ENCODE results near the gene CTNNB1. TPM values are rescaled to one million over a fixed set of nuclear protein-coding genes. Genes with fewer than 3 reads are reported as not detected.

CTNNB1 gene
- 390 TPM for polyA plus RNA-seq (2013, experiment 1 of 2)
- 383 TPM for polyA plus RNA-seq (2013, experiment 2 of 2)

DNA sequence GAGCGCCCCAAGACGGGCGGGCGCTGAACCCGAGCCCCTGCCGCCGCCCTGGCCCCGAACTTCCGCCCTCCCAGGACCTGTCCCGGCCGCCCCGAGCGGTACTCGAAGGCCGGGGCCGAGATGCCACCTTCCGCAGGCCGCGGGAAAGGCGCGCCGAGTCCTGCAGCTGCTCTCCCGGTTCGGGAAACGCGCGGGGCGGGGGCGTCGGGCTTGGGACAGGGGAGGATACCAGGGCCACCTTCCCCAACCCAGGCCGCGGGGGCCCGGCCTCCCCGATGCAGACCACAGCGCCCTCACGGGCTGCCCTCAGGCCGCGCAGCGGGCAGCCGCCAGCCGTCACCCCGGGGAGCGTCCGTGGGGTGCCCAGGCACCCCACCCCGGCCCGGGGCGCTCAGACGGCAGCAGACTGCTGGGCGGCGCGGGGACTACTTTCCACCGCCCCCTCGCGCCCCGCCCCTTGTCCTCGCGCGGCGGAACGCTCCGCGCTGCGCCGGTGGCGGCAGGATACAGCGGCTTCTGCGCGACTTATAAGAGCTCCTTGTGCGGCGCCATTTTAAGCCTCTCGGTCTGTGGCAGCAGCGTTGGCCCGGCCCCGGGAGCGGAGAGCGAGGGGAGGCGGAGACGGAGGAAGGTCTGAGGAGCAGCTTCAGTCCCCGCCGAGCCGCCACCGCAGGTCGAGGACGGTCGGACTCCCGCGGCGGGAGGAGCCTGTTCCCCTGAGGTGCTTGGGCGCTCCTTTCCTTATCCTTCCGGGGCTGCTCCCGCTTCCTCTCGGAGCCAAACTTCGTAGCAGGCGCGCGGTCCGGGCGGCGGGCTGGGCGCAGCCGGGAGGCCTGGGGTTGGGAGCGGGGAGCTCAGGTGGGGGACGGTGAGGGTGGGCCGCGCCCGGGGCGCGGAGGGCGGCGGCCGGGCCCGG is at the start of gene CTNNB1:
CTNNB1 (plus strand) TSS at position 556 of the 916 bp plus-strand sequence. CDS start 24,564 bp downstream, outside the sequence.
- Histone ChIP-seq H2BK120ac (ENCODE audit: low read depth, low read length) (peak within 1 kb of the TSS; percentile 79), H2BK5ac (ENCODE audit: low read length) (peak within 1 kb of the TSS; percentile 90), H3K79me1 (ENCODE audit: low read length) (no peaks in the 10 kb centered on the region), H3K4me1 (ENCODE audit: control insufficient read depth, low read depth, low read length) (peaks cover 2% of the 10 kb centered on the region), H3K27ac (ENCODE audit: low read depth, low read length) (peak within 1 kb of the TSS; percentile 97), H3K4ac (ENCODE audit: low read depth, low read length) (peak within 1 kb of the TSS; percentile 100), H2BK15ac (replicated peaks; ENCODE audit: low read depth) (no peak within 1 kb of the TSS), H4K8ac (ENCODE audit: low read depth, low read length) (peak within 1 kb of the TSS; percentile 100), H3K79me2 (ENCODE audit: control insufficient read depth, insufficient read depth, low read length) (peaks cover 39% of the 10 kb centered on the region), H3K56ac (ENCODE audit: low read length) (peak within 1 kb of the TSS; percentile 98), H3K27me3 (ENCODE audit: insufficient read depth, low read length, poor library complexity) (no peaks in the 10 kb centered on the region), H4K5ac (ENCODE audit: low read length) (no peak within 1 kb of the TSS), H2AK5ac (ENCODE audit: low read length) (no peak within 1 kb of the TSS), H3K4me2 (ENCODE audit: low read length) (peak within 1 kb of the TSS; percentile 67), H3K36me3 (ENCODE audit: control insufficient read depth, insufficient read depth, low read length) (no peaks in the 10 kb centered on the region), H3K18ac (ENCODE audit: low read length) (peak within 1 kb of the TSS; percentile 100), H3K9ac (ENCODE audit: low read length) (peak within 1 kb of the TSS; percentile 97), H3K23ac (ENCODE audit: low read length) (peak within 1 kb of the TSS; percentile 98), H3K4me3 (ENCODE audit: low read length) (peak within 1 kb of the TSS; percentile 89)
- no CpG with 5 or more reads among the region's 112 CpGs for WGBS (ENCODE audit: extremely low coverage, insufficient coverage, low lambda C conversion rate)
- peak; percentile 96 for DNase-seq

DNA sequence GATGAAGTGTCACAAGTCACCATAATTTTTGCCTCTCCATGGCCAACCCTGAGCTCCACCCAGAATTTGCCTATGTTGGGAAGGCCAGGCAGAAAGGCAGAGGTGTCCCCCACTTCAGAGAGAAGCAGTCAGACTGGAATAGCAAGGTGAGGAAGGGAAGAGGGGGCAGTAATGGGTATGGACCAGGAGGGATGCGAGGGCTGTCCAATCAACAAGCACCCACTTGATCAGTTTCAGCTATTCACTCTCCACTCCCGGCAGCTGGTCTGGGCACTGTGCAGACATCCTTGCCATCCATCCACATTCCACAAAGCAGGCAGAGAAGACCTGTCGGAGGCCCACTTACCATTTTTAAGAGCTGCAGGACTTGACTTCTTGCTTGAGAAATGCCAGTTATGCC is 43.5 kb upstream of the CTNNB1 start:
- peaks cover 5% of the 10 kb centered on the region for H3K4me1 ChIP-seq (ENCODE audit: control insufficient read depth, low read depth, low read length)
- H3K18ac ChIP-seq (ENCODE audit: low read length), result no peak overlapping the region
- no peak overlapping the region for H3K4me2 ChIP-seq (ENCODE audit: low read length)
- no peak for DNase-seq
- H2BK15ac ChIP-seq (replicated peaks; ENCODE audit: low read depth), result no peak overlapping the region
- no peaks in the 10 kb centered on the region for H3K27me3 ChIP-seq (ENCODE audit: insufficient read depth, low read length, poor library complexity)
- H2BK5ac ChIP-seq (ENCODE audit: low read length), result no peak overlapping the region
- H3K4me3 ChIP-seq (ENCODE audit: low read length), result no peak overlapping the region
- no peak overlapping the region for H2BK120ac ChIP-seq (ENCODE audit: low read depth, low read length)
- H4K8ac ChIP-seq (ENCODE audit: low read depth, low read length), result no peak overlapping the region
- no peak overlapping the region for H3K23ac ChIP-seq (ENCODE audit: low read length)
- no peak overlapping the region for H3K9ac ChIP-seq (ENCODE audit: low read length)
- no CpG with 5 or more reads among the region's 3 CpGs for WGBS (ENCODE audit: extremely low coverage, insufficient coverage, low lambda C conversion rate)
- no peaks in the 10 kb centered on the region for H3K36me3 ChIP-seq (ENCODE audit: control insufficient read depth, insufficient read depth, low read length)
- H3K27ac ChIP-seq (ENCODE audit: low read depth, low read length), result no peak overlapping the region
- no peaks in the 10 kb centered on the region for H3K79me2 ChIP-seq (ENCODE audit: control insufficient read depth, insufficient read depth, low read length)
- H3K79me1 ChIP-seq (ENCODE audit: low read length), result no peaks in the 10 kb centered on the region
- no peak overlapping the region for H4K5ac ChIP-seq (ENCODE audit: low read length)
- H2AK5ac ChIP-seq (ENCODE audit: low read length), result no peak overlapping the region
- no peak overlapping the region for H3K4ac ChIP-seq (ENCODE audit: low read depth, low read length)
- H3K56ac ChIP-seq (ENCODE audit: low read length), result no peak overlapping the region

DNA sequence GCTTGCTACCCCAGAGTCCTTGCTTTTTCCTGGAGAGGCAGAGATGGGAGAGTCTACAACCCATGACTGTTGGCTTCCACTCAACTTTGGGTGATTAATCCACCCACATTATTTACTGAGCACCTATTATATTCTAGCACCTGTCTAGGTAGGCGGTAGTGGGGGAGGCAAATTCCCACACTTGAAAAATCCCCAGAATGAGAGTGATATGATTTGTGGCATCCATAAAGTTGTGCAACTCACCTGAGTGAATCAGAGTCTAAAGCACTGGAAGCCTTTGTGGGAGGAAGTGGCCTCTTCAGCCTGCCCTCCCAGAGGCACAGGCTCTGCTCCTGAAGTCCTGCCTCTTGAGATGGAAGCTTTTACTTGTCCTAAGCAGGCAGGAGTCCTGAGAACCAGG is 40.4 kb upstream of the CTNNB1 start:
- peak overlapping the region; percentile 10 for H3K9ac ChIP-seq (ENCODE audit: low read length)
- H4K8ac ChIP-seq (ENCODE audit: low read depth, low read length), result no peak overlapping the region
- peaks cover 12% of the 10 kb centered on the region for H3K4me1 ChIP-seq (ENCODE audit: control insufficient read depth, low read depth, low read length)
- no peak overlapping the region for H3K27ac ChIP-seq (ENCODE audit: low read depth, low read length)
- H3K79me2 ChIP-seq (ENCODE audit: control insufficient read depth, insufficient read depth, low read length), result no peaks in the 10 kb centered on the region
- peak overlapping the region; percentile 31 for H2BK120ac ChIP-seq (ENCODE audit: low read depth, low read length)
- no peak overlapping the region for H2BK15ac ChIP-seq (replicated peaks; ENCODE audit: low read depth)
- H3K4me3 ChIP-seq (ENCODE audit: low read length), result no peak overlapping the region
- no peak overlapping the region for H3K23ac ChIP-seq (ENCODE audit: low read length)
- peak overlapping the region; percentile 56 for H2BK5ac ChIP-seq (ENCODE audit: low read length)
- H3K27me3 ChIP-seq (ENCODE audit: insufficient read depth, low read length, poor library complexity), result no peaks in the 10 kb centered on the region
- no peak overlapping the region for H3K4me2 ChIP-seq (ENCODE audit: low read length)
- H3K79me1 ChIP-seq (ENCODE audit: low read length), result no peaks in the 10 kb centered on the region
- no peaks in the 10 kb centered on the region for H3K36me3 ChIP-seq (ENCODE audit: control insufficient read depth, insufficient read depth, low read length)
- H2AK5ac ChIP-seq (ENCODE audit: low read length), result peak overlapping the region; percentile 61
- peak overlapping the region; percentile 61 for H3K18ac ChIP-seq (ENCODE audit: low read length)
- WGBS (ENCODE audit: extremely low coverage, insufficient coverage, low lambda C conversion rate), result no CpG with 5 or more reads among the region's 1 CpG
- H3K56ac ChIP-seq (ENCODE audit: low read length), result peak overlapping the region; percentile 51
- no peak overlapping the region for H3K4ac ChIP-seq (ENCODE audit: low read depth, low read length)
- peak overlapping the region; percentile 73 for H4K5ac ChIP-seq (ENCODE audit: low read length)
- DNase-seq, result no peak

DNA sequence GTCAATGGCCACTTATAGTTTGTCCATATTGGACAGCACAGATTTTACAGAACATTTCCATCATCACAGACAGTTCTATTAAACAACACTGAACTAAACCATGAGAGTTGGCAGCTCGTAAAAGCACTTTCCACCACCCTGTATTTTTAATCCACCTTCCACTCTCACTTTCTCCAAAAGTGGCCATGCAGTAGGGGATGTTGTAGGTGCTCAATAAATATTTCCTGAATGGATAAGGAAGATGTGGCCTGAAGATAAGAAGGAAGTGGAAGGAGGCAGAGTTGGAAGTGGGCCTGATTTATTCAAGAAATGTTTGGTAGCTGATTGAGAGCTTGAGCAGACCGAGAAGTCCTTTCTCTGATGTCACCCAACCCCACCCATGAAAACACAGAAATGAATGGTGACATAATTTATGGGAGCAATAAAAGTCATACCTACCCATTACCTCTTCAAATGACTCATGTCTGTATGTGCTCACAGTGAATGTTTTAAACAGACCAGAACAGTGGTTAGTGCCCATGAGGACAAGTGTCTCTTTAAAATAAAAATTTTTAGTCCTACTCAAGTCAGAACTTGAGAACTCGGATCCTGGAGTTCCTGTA is 39.6 kb upstream of the CTNNB1 start:
- H3K4me1 ChIP-seq (ENCODE audit: control insufficient read depth, low read depth, low read length), result peaks cover 12% of the 10 kb centered on the region
- H4K5ac ChIP-seq (ENCODE audit: low read length), result no peak overlapping the region
- H3K4ac ChIP-seq (ENCODE audit: low read depth, low read length), result no peak overlapping the region
- WGBS (ENCODE audit: extremely low coverage, insufficient coverage, low lambda C conversion rate), result no CpG with 5 or more reads among the region's 3 CpGs
- H3K36me3 ChIP-seq (ENCODE audit: control insufficient read depth, insufficient read depth, low read length), result no peaks in the 10 kb centered on the region
- no peak overlapping the region for H2AK5ac ChIP-seq (ENCODE audit: low read length)
- no peak overlapping the region for H4K8ac ChIP-seq (ENCODE audit: low read depth, low read length)
- no peak overlapping the region for H3K56ac ChIP-seq (ENCODE audit: low read length)
- no peak overlapping the region for H2BK15ac ChIP-seq (replicated peaks; ENCODE audit: low read depth)
- no peak overlapping the region for H3K23ac ChIP-seq (ENCODE audit: low read length)
- no peak overlapping the region for H3K18ac ChIP-seq (ENCODE audit: low read length)
- H3K27ac ChIP-seq (ENCODE audit: low read depth, low read length), result no peak overlapping the region
- H3K79me2 ChIP-seq (ENCODE audit: control insufficient read depth, insufficient read depth, low read length), result no peaks in the 10 kb centered on the region
- no peak overlapping the region for H3K4me2 ChIP-seq (ENCODE audit: low read length)
- DNase-seq, result no peak
- H3K79me1 ChIP-seq (ENCODE audit: low read length), result no peaks in the 10 kb centered on the region
- no peak overlapping the region for H3K4me3 ChIP-seq (ENCODE audit: low read length)
- H3K27me3 ChIP-seq (ENCODE audit: insufficient read depth, low read length, poor library complexity), result no peaks in the 10 kb centered on the region
- no peak overlapping the region for H2BK5ac ChIP-seq (ENCODE audit: low read length)
- H2BK120ac ChIP-seq (ENCODE audit: low read depth, low read length), result no peak overlapping the region
- H3K9ac ChIP-seq (ENCODE audit: low read length), result no peak overlapping the region

DNA sequence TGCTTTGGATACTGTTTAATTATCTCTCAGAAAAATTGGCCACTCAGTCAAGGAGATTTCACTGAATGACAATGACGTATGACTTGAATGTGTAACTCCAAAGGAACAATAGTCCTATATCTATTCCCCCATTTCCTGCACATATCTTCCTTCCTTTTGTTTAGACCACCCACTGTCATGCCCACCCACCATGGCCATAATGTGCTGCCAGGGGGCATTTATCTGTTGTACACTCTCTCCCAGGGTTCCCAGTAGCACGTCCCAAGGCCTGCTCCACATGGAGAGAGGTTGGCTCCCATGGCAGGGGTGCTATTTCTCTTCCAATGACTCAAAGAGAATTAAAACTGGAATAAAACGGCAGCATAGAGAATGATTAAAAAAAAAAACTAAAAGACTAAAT is 36.8 kb upstream of the CTNNB1 start:
- Histone ChIP-seq H3K4me1 (ENCODE audit: control insufficient read depth, low read depth, low read length) (peaks cover 12% of the 10 kb centered on the region), H3K4ac (ENCODE audit: low read depth, low read length) (no peak overlapping the region), H3K18ac (ENCODE audit: low read length) (no peak overlapping the region), H3K79me2 (ENCODE audit: control insufficient read depth, insufficient read depth, low read length) (no peaks in the 10 kb centered on the region), H3K27me3 (ENCODE audit: insufficient read depth, low read length, poor library complexity) (no peaks in the 10 kb centered on the region), H3K79me1 (ENCODE audit: low read length) (no peaks in the 10 kb centered on the region), H3K9ac (ENCODE audit: low read length) (no peak overlapping the region), H3K56ac (ENCODE audit: low read length) (no peak overlapping the region), H3K36me3 (ENCODE audit: control insufficient read depth, insufficient read depth, low read length) (no peaks in the 10 kb centered on the region), H3K27ac (ENCODE audit: low read depth, low read length) (no peak overlapping the region), H2BK5ac (ENCODE audit: low read length) (no peak overlapping the region), H3K23ac (ENCODE audit: low read length) (no peak overlapping the region), H4K8ac (ENCODE audit: low read depth, low read length) (no peak overlapping the region), H3K4me3 (ENCODE audit: low read length) (no peak overlapping the region), H2BK120ac (ENCODE audit: low read depth, low read length) (no peak overlapping the region), H2BK15ac (replicated peaks; ENCODE audit: low read depth) (no peak overlapping the region), H4K5ac (ENCODE audit: low read length) (no peak overlapping the region), H2AK5ac (ENCODE audit: low read length) (no peak overlapping the region), H3K4me2 (ENCODE audit: low read length) (no peak overlapping the region)
- no peak for DNase-seq
- WGBS (ENCODE audit: extremely low coverage, insufficient coverage, low lambda C conversion rate), result no CpG with 5 or more reads among the region's 3 CpGs
